Fibroblast of lung (primary cell): ENCODE measurements around the gene CLCA1. TPM values are rescaled to one million over a fixed set of nuclear protein-coding genes. Genes with fewer than 3 reads are reported as not detected.

Experiments used
- DNase-seq, 2 donors: peaks; one replicate each; pipeline versions ENCODE4 v3.0.0 to v3.0.0-alpha.2; 2010; ENCODE audit warnings: low read depth in 2 of 2
- H2AFZ ChIP-seq: 2 replicates; pipeline ENCODE4 v1.5.1; 2012; ENCODE audit warnings: low read length, control low read depth, inconsistent platforms
- H3K27ac ChIP-seq: 2 replicates; pipeline ENCODE4 v1.5.1; 2011; ENCODE audit warnings: low read length, control low read depth; ENCODE audit not compliant: insufficient read depth
- H3K27me3 ChIP-seq: 2 replicates; pipeline ENCODE4 v1.5.1; 2011; ENCODE audit warnings: mild to moderate bottlenecking, low read length; ENCODE audit not compliant: control insufficient read depth, insufficient read depth
- H3K36me3 ChIP-seq: 2 replicates; pipeline ENCODE4 v1.5.1; 2011; ENCODE audit warnings: low read length; ENCODE audit not compliant: control insufficient read depth, insufficient read depth
- H3K4me1 ChIP-seq: 2 replicates; pipeline ENCODE4 v1.5.1; 2011; ENCODE audit warnings: low read length; ENCODE audit not compliant: control insufficient read depth, insufficient read depth; ENCODE audit errors: extremely low read depth
- H3K4me2 ChIP-seq: 2 replicates; pipeline ENCODE4 v1.5.1; 2011; ENCODE audit warnings: low read length, control low read depth; ENCODE audit not compliant: insufficient read depth; ENCODE audit errors: extremely low read depth
- H3K4me3 ChIP-seq, 4 experiments: fragments of 200-600 bp in 1 of 4; sonication (generic) in 1 of 4; replicated peaks in 1 of 4; 2 replicates each; pipeline ENCODE4 v1.5.1; 2011 to 2016; ENCODE audit warnings: low read length in 4 of 4, low read depth in 3 of 4, mild to moderate bottlenecking in 3 of 4, control low read depth in 2 of 4, inconsistent platforms in 1 of 4, mixed read lengths in 1 of 4; ENCODE audit not compliant: insufficient read depth in 1 of 4; ENCODE audit errors: control extremely low read depth in 1 of 4
- H3K79me2 ChIP-seq: 2 replicates; pipeline ENCODE4 v1.5.1; 2012; ENCODE audit warnings: mild to moderate bottlenecking, low read length, inconsistent platforms; ENCODE audit not compliant: control insufficient read depth, insufficient read depth
- H3K9ac ChIP-seq: 2 replicates; pipeline ENCODE4 v1.5.1; 2011; ENCODE audit warnings: mild to moderate bottlenecking, low read length, control low read depth; ENCODE audit not compliant: insufficient read depth
- H3K9me3 ChIP-seq: 2 replicates; pipeline ENCODE4 v1.5.1; 2012; ENCODE audit warnings: low read depth, low read length; ENCODE audit not compliant: control insufficient read depth, insufficient read depth
- H4K20me1 ChIP-seq: 2 replicates; pipeline ENCODE4 v1.5.1; 2011; ENCODE audit warnings: low read length; ENCODE audit not compliant: control insufficient read depth, insufficient read depth; ENCODE audit errors: extremely low read depth
- CTCF ChIP-seq, 2 donors: IDR thresholded peaks in 1 of 2; conservative IDR thresholded peaks in 1 of 2; 1 replicate in 1 of 2; 2 replicates in 1 of 2; pipeline ENCODE4 v1.5.1; 2011 to 2012; ENCODE audit warnings: low read length in 2 of 2, control low read depth in 1 of 2, inconsistent platforms in 1 of 2, low read depth in 1 of 2, mild to moderate bottlenecking in 1 of 2
- EZH2 ChIP-seq: IDR thresholded peaks from 2 replicates; pipeline ENCODE4 v1.5.1; 2012; ENCODE audit warnings: low read length, control low read depth, mild to moderate bottlenecking; ENCODE audit errors: missing control alignments
- polyA plus RNA-seq, 2 donors: library from polyadenylated mRNA; depleted of rRNA in 1 of 2; stranded (reverse) in 1 of 2; unstranded in 1 of 2; fragments of >200 nt; gene quantifications; 2 replicates each; pipeline ENCODE4 v1.2.1, GENCODE V29; 2011 to 2012; ENCODE audit warnings: missing spikeins in 1 of 2
- total RNA-seq: library from RNA; depleted of rRNA; stranded (reverse); fragments of >200 nt; gene quantifications from 2 replicates; pipeline ENCODE4 v1.2.1, GENCODE V29; 2014

CLCA1 gene
- total and polyA plus RNA-seq, 2 donors (not counting 1 experiment from before 2014, with no cell fraction given), result 0.01 TPM; not detected in 1

DNA sequence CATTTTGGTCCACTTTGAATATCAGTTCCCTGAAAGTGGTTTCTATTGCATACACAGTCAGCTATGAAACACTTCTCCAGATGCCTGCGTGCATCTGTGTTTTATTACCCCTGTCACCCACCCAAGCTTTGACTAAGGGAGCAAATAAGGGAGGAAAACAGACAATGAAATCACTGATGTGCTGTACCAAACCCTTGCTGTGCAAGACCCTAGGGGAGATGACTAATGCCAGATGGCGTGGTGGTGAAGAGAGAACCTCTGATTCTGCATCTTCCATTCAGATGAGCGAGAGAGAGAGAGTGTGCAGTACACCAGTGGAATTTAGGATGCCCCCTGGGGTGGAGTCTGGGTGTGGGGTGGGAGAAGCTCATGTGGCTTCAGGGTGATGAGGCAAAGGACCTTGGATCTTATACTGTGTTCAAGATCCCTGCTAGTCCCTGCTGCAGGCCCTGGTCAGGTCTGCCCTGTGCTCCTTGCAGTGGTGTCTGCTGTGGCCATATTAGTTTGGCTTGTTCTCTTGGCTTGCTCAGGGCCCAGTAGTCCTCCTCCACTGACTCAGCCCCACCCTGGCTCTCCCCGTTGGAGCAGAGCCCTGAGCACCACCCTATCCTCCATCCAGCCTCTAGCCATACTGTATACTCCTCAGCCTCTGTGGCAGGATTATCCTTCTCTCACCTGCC is 18.5 kb downstream of the CLCA1 start:
- H2AFZ ChIP-seq, result peak overlapping the region; percentile 10
- H3K27ac ChIP-seq, result peak overlapping the region; percentile 26
- H3K4me2 ChIP-seq, result no peak overlapping the region
- no peaks in the 10 kb centered on the region for H4K20me1 ChIP-seq
- no peak for TF ChIP-seq CTCF (conservative IDR thresholded peaks at IDR 0.05 in 1 of 2, IDR thresholded peaks at IDR 0.05 in 1 of 2; ENCODE audit: low read depth in 1 of 2, low read length in 2 of 2)
- no peak for TF ChIP-seq EZH2
- no peaks in the 10 kb centered on the region for H3K79me2 ChIP-seq
- no peaks in the 10 kb centered on the region for H3K27me3 ChIP-seq
- H3K9ac ChIP-seq, result no peak overlapping the region
- no peaks in the 10 kb centered on the region for H3K9me3 ChIP-seq
- no peak overlapping the region for H3K4me3 ChIP-seq
- H3K4me1 ChIP-seq, result peaks cover 2% of the 10 kb centered on the region
- peak; percentile 51 to 80 for DNase-seq
- no peaks in the 10 kb centered on the region for H3K36me3 ChIP-seq

DNA sequence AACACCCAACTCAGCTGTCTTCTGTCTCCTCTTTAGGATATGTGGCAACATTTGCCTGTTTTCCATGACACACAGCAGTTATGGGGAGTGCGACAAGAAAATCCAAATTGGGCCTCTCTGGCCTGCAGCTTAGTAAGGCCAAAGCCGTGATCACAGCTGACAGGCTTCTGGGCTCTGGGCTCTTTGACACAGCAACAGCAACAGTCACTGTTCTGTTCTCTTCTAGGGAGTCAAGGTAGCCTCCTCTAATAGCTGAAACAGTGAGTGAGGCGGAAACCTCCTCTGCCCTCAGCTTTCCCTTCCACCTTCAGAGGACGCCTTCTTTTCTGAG is 19.0 kb downstream of the CLCA1 start:
- Histone ChIP-seq H3K79me2 (no peaks in the 10 kb centered on the region), H4K20me1 (no peaks in the 10 kb centered on the region), H3K27me3 (no peaks in the 10 kb centered on the region), H3K9ac (no peak overlapping the region), H3K27ac (peak overlapping the region; percentile 26), H3K4me1 (peaks cover 2% of the 10 kb centered on the region), H3K4me2 (no peak overlapping the region), H3K4me3 (no peak overlapping the region), H3K9me3 (no peaks in the 10 kb centered on the region), H3K36me3 (no peaks in the 10 kb centered on the region), H2AFZ (peak overlapping the region; percentile 10)
- DNase-seq, result no peak
- TF ChIP-seq CTCF (conservative IDR thresholded peaks at IDR 0.05 in 1 of 2, IDR thresholded peaks at IDR 0.05 in 1 of 2; ENCODE audit: low read depth in 1 of 2, low read length in 2 of 2) (no peak), EZH2 (no peak)

- DNase-seq, result no peak
- no peaks in the 10 kb centered on the region for H3K36me3 ChIP-seq
- H2AFZ ChIP-seq, result no peak overlapping the region
- H3K4me2 ChIP-seq, result no peak overlapping the region
- no peaks in the 10 kb centered on the region for H3K9me3 ChIP-seq
- H3K27me3 ChIP-seq, result no peaks in the 10 kb centered on the region
- no peak overlapping the region for H3K4me3 ChIP-seq
- H3K4me1 ChIP-seq, result peaks cover 2% of the 10 kb centered on the region
- no peak overlapping the region for H3K9ac ChIP-seq
- no peaks in the 10 kb centered on the region for H3K79me2 ChIP-seq
- TF ChIP-seq EZH2 (no peak), CTCF (conservative IDR thresholded peaks at IDR 0.05 in 1 of 2, IDR thresholded peaks at IDR 0.05 in 1 of 2; ENCODE audit: low read depth in 1 of 2, low read length in 2 of 2) (no peak)
- H3K27ac ChIP-seq, result no peak overlapping the region
- H4K20me1 ChIP-seq, result no peaks in the 10 kb centered on the region
These were observed 20.6 kb downstream of the CLCA1 start for GRCh38 chr1:86489242-86489878.
